ENCODE results near the gene CTNND2. TPM values are rescaled to one million over a fixed set of nuclear protein-coding genes. Genes with fewer than 3 reads are reported as not detected.

The CTNND2 gene
- total RNA-seq, 4 donors from 2014 or later, result 0.04 TPM; not detected in 3

DNA sequence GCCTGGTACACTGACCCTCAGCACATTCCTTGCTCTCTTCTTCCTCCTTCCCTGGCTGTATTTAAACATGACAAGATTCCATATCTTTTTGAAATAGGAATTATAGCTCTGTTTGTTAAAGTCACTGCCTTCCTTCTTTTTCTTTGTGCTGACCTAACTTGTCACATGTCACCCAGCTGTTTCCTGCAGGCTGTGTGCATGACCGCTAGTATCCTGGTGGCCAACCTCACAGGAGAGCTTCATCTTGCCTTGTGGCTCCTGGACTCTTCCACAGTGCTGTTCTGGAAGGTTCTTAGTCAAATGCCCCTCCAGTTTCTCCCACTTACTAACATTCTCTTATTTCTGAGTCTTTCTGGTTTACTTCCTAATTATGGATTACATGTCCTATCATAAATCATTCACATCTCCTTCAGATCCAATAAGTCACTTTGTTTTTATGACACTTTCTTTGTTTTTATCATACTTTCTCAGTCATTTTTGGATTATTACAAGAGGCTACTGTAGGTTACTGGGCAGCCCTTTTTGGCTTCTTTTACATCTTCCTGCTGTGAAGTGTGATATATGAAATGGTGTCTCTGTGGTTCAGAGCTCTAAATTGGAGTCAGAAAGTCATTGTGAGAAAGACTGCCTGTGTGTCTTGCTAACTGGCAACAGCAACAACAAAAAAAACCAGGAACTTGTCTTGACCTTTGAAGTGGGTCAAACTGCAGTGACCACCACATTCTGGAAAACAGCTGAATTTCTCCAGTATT is 679.6 kb downstream of the CTNND2 start:
- Histone ChIP-seq H3K9me3 (no peaks in the 10 kb centered on the region), H3K4me1 (no peaks in the 10 kb centered on the region), H3K27ac (no peak overlapping the region), H3K4me3 (no peak overlapping the region), H3K36me3 (no peaks in the 10 kb centered on the region), H3K27me3 (no peaks in the 10 kb centered on the region)
- ATAC-seq, result no peak
- intact Hi-C loops (cut with DNase I; ENCODE audit: low total_unique reads) (no loop called here), in situ Hi-C loops (cut with MboI; ENCODE audit: low sequenced_read_pairs in 4 of 4) (no loop called here)
- no peak for DNase-seq
- TF ChIP-seq, protein P1, sequence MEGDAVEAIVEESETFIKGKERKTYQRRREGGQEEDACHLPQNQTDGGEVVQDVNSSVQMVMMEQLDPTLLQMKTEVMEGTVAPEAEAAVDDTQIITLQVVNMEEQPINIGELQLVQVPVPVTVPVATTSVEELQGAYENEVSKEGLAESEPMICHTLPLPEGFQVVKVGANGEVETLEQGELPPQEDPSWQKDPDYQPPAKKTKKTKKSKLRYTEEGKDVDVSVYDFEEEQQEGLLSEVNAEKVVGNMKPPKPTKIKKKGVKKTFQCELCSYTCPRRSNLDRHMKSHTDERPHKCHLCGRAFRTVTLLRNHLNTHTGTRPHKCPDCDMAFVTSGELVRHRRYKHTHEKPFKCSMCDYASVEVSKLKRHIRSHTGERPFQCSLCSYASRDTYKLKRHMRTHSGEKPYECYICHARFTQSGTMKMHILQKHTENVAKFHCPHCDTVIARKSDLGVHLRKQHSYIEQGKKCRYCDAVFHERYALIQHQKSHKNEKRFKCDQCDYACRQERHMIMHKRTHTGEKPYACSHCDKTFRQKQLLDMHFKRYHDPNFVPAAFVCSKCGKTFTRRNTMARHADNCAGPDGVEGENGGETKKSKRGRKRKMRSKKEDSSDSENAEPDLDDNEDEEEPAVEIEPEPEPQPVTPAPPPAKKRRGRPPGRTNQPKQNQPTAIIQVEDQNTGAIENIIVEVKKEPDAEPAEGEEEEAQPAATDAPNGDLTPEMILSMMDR (IDR thresholded peaks at IDR 0.05 in 4 of 5, conservative IDR thresholded peaks at IDR 0.05 in 1 of 5), result no peak
- no peak for TF ChIP-seq POLR2A (IDR thresholded peaks at IDR 0.05)

DNA sequence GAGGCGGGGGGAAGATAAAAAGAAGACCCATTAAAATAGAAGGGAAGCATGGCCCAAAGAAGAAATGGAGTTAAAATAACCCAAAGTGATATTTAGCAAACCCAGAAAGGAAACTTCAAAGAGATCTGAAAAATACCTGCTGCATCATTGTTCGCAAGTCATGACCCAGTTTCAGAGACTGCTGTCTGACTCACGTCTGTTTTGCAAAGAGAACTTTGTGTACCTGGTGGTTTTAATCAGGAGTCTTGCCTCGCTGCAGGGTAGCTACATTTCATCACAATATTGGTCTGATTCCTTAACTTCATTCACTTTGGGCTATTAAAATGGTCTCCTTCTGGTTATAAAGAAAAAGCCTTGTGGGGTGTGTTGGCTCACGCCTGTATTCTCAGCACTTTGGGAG is 682.1 kb downstream of the CTNND2 start:
- H3K27ac ChIP-seq, result no peak overlapping the region
- TF ChIP-seq POLR2A (IDR thresholded peaks at IDR 0.05), result no peak
- TF ChIP-seq, protein P1 (IDR thresholded peaks at IDR 0.05 in 4 of 5, conservative IDR thresholded peaks at IDR 0.05 in 1 of 5), result no peak
- intact Hi-C loops (cut with DNase I; ENCODE audit: low total_unique reads) (no loop called here), in situ Hi-C loops (cut with MboI; ENCODE audit: low sequenced_read_pairs in 4 of 4) (no loop called here)
- ATAC-seq, result no peak
- no peaks in the 10 kb centered on the region for H3K9me3 ChIP-seq
- no peak overlapping the region for H3K4me3 ChIP-seq
- no peaks in the 10 kb centered on the region for H3K36me3 ChIP-seq
- no peaks in the 10 kb centered on the region for H3K27me3 ChIP-seq
- H3K4me1 ChIP-seq, result no peaks in the 10 kb centered on the region
- DNase-seq, result no peak

DNA sequence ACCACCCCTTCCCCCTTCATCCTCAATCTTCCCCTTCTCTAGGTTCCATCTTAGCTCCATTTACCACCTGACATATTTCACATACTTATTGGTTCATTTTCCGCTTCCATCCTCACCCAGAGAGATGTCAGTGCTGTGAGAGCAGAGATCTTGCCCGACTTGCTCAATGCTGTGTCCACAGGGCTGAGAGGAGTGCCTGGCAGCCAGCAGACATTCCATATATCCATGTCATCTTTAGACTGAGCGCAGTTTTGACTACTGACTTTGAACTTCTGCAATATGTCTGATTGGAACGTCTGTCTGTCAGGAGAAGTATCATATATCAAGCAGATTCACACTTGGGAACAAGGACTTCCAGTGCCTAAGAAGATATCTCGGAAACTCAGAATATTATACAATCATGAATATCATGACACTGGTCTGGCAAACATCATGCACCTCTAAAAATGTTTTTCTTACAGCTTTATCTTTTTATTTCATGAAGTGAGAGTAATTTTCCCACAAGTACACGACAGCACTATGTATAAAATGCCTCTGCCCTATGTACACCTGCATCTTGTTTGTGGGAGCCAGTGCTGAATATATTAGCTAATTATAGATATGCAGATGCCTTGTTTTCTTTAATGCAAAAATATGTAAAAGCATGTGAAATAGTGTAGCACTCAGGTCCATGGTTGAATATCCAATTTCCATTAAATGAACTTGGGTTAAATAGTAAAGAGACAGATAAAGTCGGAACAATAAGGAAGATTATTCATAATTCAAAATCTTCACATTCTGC is 689.2 kb downstream of the CTNND2 start:
- Histone ChIP-seq H3K36me3 (no peaks in the 10 kb centered on the region), H3K4me3 (no peak overlapping the region), H3K27me3 (no peaks in the 10 kb centered on the region), H3K9me3 (no peaks in the 10 kb centered on the region), H3K4me1 (no peaks in the 10 kb centered on the region), H3K27ac (no peak overlapping the region)
- in situ Hi-C loops (cut with MboI; ENCODE audit: low sequenced_read_pairs in 4 of 4), result no loop called here
- DNase-seq, result no peak
- TF ChIP-seq, protein P1 (IDR thresholded peaks at IDR 0.05 in 4 of 5, conservative IDR thresholded peaks at IDR 0.05 in 1 of 5), result no peak
- TF ChIP-seq POLR2A (IDR thresholded peaks at IDR 0.05), result no peak
- no peak for ATAC-seq
- intact Hi-C loops (cut with DNase I; ENCODE audit: low total_unique reads), result no loop called here

DNA sequence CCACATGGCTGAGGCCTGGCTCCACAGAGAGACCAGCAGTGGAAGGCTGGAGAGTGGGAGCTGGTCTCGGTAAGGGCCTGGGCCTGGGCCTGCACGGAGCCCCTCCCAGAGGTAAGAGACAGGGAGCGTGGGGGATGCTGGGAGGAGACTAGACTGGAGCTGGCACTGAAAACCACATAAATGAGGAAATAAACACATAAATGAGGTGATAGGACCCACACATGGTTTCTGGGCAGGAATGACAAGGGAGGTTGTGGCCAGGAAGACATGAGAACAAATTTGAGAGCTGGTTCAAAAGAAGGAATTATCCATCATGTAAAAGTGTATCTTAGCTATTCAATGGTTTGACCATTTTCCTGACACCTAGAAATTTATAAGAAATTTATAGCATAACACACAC is 691.5 kb downstream of the CTNND2 start:
- H3K36me3 ChIP-seq, result no peaks in the 10 kb centered on the region
- in situ Hi-C loops (cut with MboI; ENCODE audit: low sequenced_read_pairs in 4 of 4) (no loop called here), intact Hi-C loops (cut with DNase I; ENCODE audit: low total_unique reads) (no loop called here)
- no peak overlapping the region for H3K27ac ChIP-seq
- no peak overlapping the region for H3K4me3 ChIP-seq
- H3K9me3 ChIP-seq, result no peaks in the 10 kb centered on the region
- TF ChIP-seq, protein P1 (IDR thresholded peaks at IDR 0.05 in 4 of 5, conservative IDR thresholded peaks at IDR 0.05 in 1 of 5), result no peak
- no peak for TF ChIP-seq POLR2A (IDR thresholded peaks at IDR 0.05)
- ATAC-seq (no peak), DNase-seq (no peak)
- H3K27me3 ChIP-seq, result no peaks in the 10 kb centered on the region
- H3K4me1 ChIP-seq, result no peaks in the 10 kb centered on the region
